CD14-positive monocyte (primary cell): ENCODE measurements around the gene MDFIC. TPM values are rescaled to one million over a fixed set of nuclear protein-coding genes. Genes with fewer than 3 reads are reported as not detected.
A peak's percentile ranks its signal among the peaks of the same experiment; 100 is the strongest.

Source experiments
- DNase-seq, 3 donors: peaks; one replicate each; pipeline ENCODE4 v3.0.0-alpha.2; 2011 to 2022
- H2AFZ ChIP-seq: 2 replicates; pipeline ENCODE4 v1.6.0; 2012; ENCODE audit warnings: mild to moderate bottlenecking, low read depth, low read length, inconsistent platforms; ENCODE audit not compliant: insufficient read depth, poor library complexity, severe bottlenecking
- H3K27ac ChIP-seq, 2 donors: 1 replicate in 1 of 2; 2 replicates in 1 of 2; pipeline ENCODE4 v1.5.1; 2012 to 2013; ENCODE audit warnings: low read length in 2 of 2, control low read depth in 1 of 2, inconsistent platforms in 1 of 2, low read depth in 1 of 2, mild to moderate bottlenecking in 1 of 2
- H3K27me3 ChIP-seq, 2 donors: one replicate each; pipeline versions ENCODE4 v1.6.0 to v1.6.1; 2011 to 2013; ENCODE audit warnings: low read length in 2 of 2; ENCODE audit not compliant: control insufficient read depth in 2 of 2, insufficient read depth in 2 of 2
- H3K36me3 ChIP-seq, 2 donors: replicated peaks in 1 of 2; 1 replicate in 1 of 2; 2 replicates in 1 of 2; pipeline versions ENCODE4 v1.5.1 to v1.6.1; 2012 to 2013; ENCODE audit warnings: low read length in 2 of 2, control low read depth in 1 of 2, inconsistent platforms in 1 of 2, mild to moderate bottlenecking in 1 of 2; ENCODE audit not compliant: insufficient read depth in 2 of 2, control insufficient read depth in 1 of 2
- H3K4me1 ChIP-seq, 2 donors: 1 replicate in 1 of 2; 2 replicates in 1 of 2; pipeline versions ENCODE4 v1.5.1 to v1.6.1; 2012 to 2013; ENCODE audit warnings: low read length in 2 of 2, control low read depth in 1 of 2, inconsistent platforms in 1 of 2, mild to moderate bottlenecking in 1 of 2, moderate library complexity in 1 of 2; ENCODE audit not compliant: insufficient read depth in 2 of 2, control insufficient read depth in 1 of 2
- H3K4me2 ChIP-seq: replicated peaks from 2 replicates; pipeline ENCODE3; 2012; ENCODE audit warnings: low read length, moderate library complexity, mild to moderate bottlenecking; ENCODE audit not compliant: poor library complexity, severe bottlenecking; ENCODE audit errors: extremely low read depth
- H3K4me3 ChIP-seq, 3 experiments: fragments of 200-600 bp in 1 of 3; sonication (generic) in 1 of 3; replicated peaks in 1 of 3; 1 replicate in 2 of 3; 2 replicates in 1 of 3; pipeline ENCODE4 v1.5.1; 2011 to 2013; ENCODE audit warnings: low read length in 3 of 3, mild to moderate bottlenecking in 3 of 3, control low read depth in 2 of 3, low read depth in 2 of 3, inconsistent platforms in 1 of 3, moderate library complexity in 1 of 3
- H3K79me2 ChIP-seq: 2 replicates; pipeline ENCODE4 v1.6.0; 2012; ENCODE audit warnings: mild to moderate bottlenecking, control low read depth, inconsistent platforms, low read length, moderate library complexity; ENCODE audit not compliant: insufficient read depth
- H3K9ac ChIP-seq: 2 replicates; pipeline ENCODE4 v1.6.0; 2017; ENCODE audit warnings: low read length, mild to moderate bottlenecking; ENCODE audit not compliant: insufficient read depth, poor library complexity, severe bottlenecking
- H3K9me3 ChIP-seq, 2 donors: replicated peaks in 1 of 2; 1 replicate in 1 of 2; 2 replicates in 1 of 2; pipeline versions ENCODE4 v1.5.1 to v1.6.1; 2012 to 2013; ENCODE audit warnings: low read length in 2 of 2, control low read depth in 1 of 2; ENCODE audit not compliant: control insufficient read depth in 1 of 2, insufficient read depth in 1 of 2
- H4K20me1 ChIP-seq: 2 replicates; pipeline ENCODE4 v1.6.0; 2012; ENCODE audit warnings: mild to moderate bottlenecking, low read length, control low read depth, moderate library complexity; ENCODE audit not compliant: insufficient read depth
- H3K27ac Mint-ChIP-seq, 7 donors: one replicate each; pipeline ENCODE4 v1.8.0; 2020; ENCODE audit warnings: mild to moderate bottlenecking in 7 of 7, mixed read lengths in 7 of 7, moderate library complexity in 6 of 7, inconsistent platforms in 2 of 7
- H3K27me3 Mint-ChIP-seq, 3 donors: one replicate each; pipeline ENCODE4 v1.8.0; 2021 to 2022; ENCODE audit warnings: low read depth in 3 of 3, mild to moderate bottlenecking in 3 of 3, mixed read lengths in 3 of 3, moderate library complexity in 3 of 3, inconsistent platforms in 1 of 3
- H3K36me3 Mint-ChIP-seq, 2 donors: one replicate each; pipeline ENCODE4 v1.8.0; 2020; ENCODE audit warnings: mixed read lengths in 2 of 2, inconsistent platforms in 1 of 2, mild to moderate bottlenecking in 1 of 2
- H3K4me1 Mint-ChIP-seq: one replicate; pipeline ENCODE4 v1.8.0; 2020; ENCODE audit warnings: mild to moderate bottlenecking, mixed read lengths
- H3K4me3 Mint-ChIP-seq, 2 donors: one replicate each; pipeline ENCODE4 v1.8.0; 2020; ENCODE audit warnings: mild to moderate bottlenecking in 2 of 2, mixed read lengths in 2 of 2, moderate library complexity in 1 of 2
- H3K9me3 Mint-ChIP-seq, 7 donors: one replicate each; pipeline ENCODE4 v1.8.0; 2020 to 2022; ENCODE audit warnings: mixed read lengths in 7 of 7, mild to moderate bottlenecking in 6 of 7, moderate library complexity in 6 of 7, inconsistent platforms in 2 of 7
- CTCF ChIP-seq: fragments of 200-600 bp; IDR thresholded peaks from one replicate; pipeline ENCODE4 v1.8.0; 2022; ENCODE audit warnings: antibody characterized with exemption, mild to moderate bottlenecking
- WGBS: methylation state at CpG from one replicate; pipeline ENCODE4 v1.1.5; 2013; ENCODE audit warnings: missing lambda C conversion rate; ENCODE audit not compliant: insufficient coverage; 5-methylcytosine and 5-hydroxymethylcytosine counted together
- intact Hi-C, 2 donors: fragments of 100-400 bp; cut with micrococcal nuclease; formaldehyde crosslinking; loops; one replicate each; pipeline versions ENCODE4 v1.15.0 to v1.15.1; 2023
- polyA plus RNA-seq, 3 donors: library from polyadenylated mRNA; depleted of rRNA in 1 of 3; unstranded in 2 of 3; stranded (reverse) in 1 of 3; fragments of 300-500 nt in 2 of 3; fragments of >200 nt in 1 of 3; fragmentation: Illumina TruSeq in 2 of 3; gene quantifications; 1 replicate in 2 of 3; 2 replicates in 1 of 3; pipeline ENCODE4 v1.2.3, GENCODE V29; 2012 to 2021

The MDFIC gene
- polyA plus RNA-seq, 3 donors: 13.0 to 30.0 (median 19.9) TPM

- Histone ChIP-seq H3K79me2 (peaks cover 98% of the 10 kb centered on the region), H3K9me3 (no peaks in the 10 kb centered on the region), H3K36me3 (peaks cover 0 to 4% of the 10 kb centered on the region in 2 donors), H3K4me2 (no peak overlapping the region), H4K20me1 (no peaks in the 10 kb centered on the region), H3K27me3 (no peaks in the 10 kb centered on the region), H3K4me1 (peaks cover 56 to 90% of the 10 kb centered on the region in 2 donors), H3K27ac (peak overlapping the region in 1 of 2 donors; percentile 88), H2AFZ (no peak overlapping the region), H3K9ac (no peak overlapping the region), H3K4me3 (no peak overlapping the region)
- Mint-ChIP-seq H3K9me3 (no peaks in the 10 kb centered on the region), H3K27ac (no peak overlapping the region), H3K36me3 (peaks cover 0 to 3% of the 10 kb centered on the region in 2 donors), H3K4me1 (peaks cover 17% of the 10 kb centered on the region), H3K27me3 (peaks cover 0 to 2% (median 0%) of the 10 kb centered on the region in 3 donors), H3K4me3 (no peak overlapping the region)
- intact Hi-C loops: loop anchor here in 1 of 2 donors (10.0 kb wide), 2 partner anchors 95 to 1285 kb away; partner anchors contain the start of gene TES
- no peak for TF ChIP-seq CTCF
- 100% methylated on average over 1 of the region's 1 CpG for WGBS
- DNase-seq: no peak
These were observed 7.7 kb downstream of the MDFIC start for GRCh38 chr7:114929570-114929969.

GRCh38 chr7:114930107-114930661 lies 8.3 kb downstream of the MDFIC start:
- H3K36me3 ChIP-seq: peaks cover 0 to 4% of the 10 kb centered on the region in 2 donors
- DNase-seq: peak in 2 of 3 donors; percentile 42 to 54
- H3K4me2 ChIP-seq: peak overlapping the region; percentile 69
- Mint-ChIP-seq H3K27me3 (peaks cover 0 to 2% (median 0%) of the 10 kb centered on the region in 3 donors), H3K36me3 (peaks cover 0 to 3% of the 10 kb centered on the region in 2 donors), H3K27ac (no peak overlapping the region), H3K4me3 (no peak overlapping the region), H3K4me1 (peaks cover 16% of the 10 kb centered on the region), H3K9me3 (no peaks in the 10 kb centered on the region)
- no peak overlapping the region for H3K9ac ChIP-seq
- no peak overlapping the region for H2AFZ ChIP-seq
- no peak for TF ChIP-seq CTCF
- peaks cover 53 to 88% of the 10 kb centered on the region in 2 donors for H3K4me1 ChIP-seq
- H3K27ac ChIP-seq: peak overlapping the region in 1 of 2 donors; percentile 88
- peaks cover 98% of the 10 kb centered on the region for H3K79me2 ChIP-seq
- no peaks in the 10 kb centered on the region for H3K27me3 ChIP-seq
- no peaks in the 10 kb centered on the region for H3K9me3 ChIP-seq
- intact Hi-C loops: no loop called here
- H4K20me1 ChIP-seq: no peaks in the 10 kb centered on the region
- WGBS: 55% methylated on average over 3 of the region's 4 CpGs
- H3K4me3 ChIP-seq: peak overlapping the region in 1 of 3 experiments; percentile 60
